Measurements from ENCODE around the gene SIK2.
"Not testable (repeated sequence)": the region's sequence is repeated elsewhere in the genome, so short reads cannot be mapped to it uniquely, and the experiment has no call there.

SIK2 gene

DNA sequence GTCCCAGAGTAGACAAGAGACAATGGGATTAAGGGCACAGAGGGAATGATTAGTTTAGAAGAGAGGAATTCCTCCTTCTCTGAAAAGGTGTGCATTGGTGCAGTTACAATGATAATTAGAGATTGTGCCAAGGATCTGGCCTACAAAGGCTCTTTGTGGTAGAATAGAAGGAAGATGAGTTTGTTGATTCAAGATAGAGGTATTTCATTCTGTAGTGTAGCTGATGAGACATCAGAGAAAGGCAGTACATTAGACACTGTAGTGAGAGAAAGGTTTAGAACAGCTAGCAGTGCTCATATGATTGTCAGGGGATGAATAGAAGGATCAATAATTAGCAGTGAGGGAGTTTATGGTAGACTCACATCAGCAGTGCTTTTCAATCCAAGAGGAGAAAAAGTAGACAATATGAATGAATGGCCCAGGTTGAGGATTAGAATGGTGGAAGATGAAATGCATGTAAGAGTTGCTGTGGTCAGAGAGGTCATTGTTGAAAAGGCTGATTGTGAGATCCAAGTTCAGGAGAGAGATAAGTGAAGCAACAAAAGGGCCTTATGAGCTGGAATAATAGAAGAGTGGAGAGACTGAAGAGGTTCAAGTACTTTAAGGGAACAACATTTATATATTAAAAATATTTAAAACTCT is 28.9 kb downstream of the SIK2 start:
- no peak for DNase-seq

DNA sequence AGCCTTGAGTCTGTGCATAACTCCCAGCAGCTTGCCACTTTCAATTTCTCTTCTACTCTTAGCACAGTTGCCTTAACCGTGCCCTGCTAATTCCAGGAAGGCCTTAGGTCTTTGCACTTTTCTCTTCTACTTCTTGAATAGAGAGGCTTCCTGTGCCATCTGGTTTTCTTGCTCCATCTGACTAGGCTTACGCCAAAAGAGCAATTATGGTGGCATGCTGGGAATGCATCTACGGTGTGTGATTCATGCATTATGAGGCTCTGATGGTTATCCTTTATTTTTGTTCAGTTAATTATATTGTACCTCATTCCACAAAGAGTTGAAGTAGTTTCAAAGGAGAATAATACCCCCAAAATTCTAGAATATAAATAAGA is 29.4 kb downstream of the SIK2 start:
- DNase-seq: no peak

DNA sequence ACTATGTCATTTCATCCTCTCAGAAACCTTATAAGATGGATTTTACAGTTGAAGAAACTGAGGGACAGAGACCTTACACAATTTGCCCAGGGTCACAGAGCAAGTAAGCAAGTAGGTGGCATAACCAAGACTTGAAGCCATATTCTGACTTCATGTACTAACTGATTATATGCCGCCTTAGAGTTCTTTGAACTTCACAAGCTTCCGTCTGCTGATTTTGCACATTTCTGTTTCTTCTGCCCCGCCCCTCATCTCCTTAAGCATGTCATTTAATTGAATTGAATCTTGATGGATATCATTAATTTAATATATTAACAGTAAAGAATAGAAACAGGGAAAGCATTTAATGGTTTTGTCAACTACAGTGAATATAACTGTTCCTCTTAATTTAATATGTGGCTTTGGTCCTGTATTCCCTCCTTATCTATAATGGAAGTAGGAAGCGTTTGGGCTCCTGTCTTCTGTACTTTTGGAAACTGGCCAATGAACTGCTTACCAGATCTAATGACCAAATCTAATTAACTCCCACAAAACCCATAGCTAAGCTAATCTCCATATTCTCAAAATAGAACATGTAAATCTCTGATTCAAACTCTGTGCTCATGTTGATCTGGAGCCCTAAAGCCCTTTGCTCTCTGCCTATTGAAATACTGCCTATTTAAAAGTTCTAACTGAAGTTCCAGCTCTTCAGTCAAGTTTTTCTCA is 30.4 kb downstream of the SIK2 start:
- no peak for DNase-seq

DNA sequence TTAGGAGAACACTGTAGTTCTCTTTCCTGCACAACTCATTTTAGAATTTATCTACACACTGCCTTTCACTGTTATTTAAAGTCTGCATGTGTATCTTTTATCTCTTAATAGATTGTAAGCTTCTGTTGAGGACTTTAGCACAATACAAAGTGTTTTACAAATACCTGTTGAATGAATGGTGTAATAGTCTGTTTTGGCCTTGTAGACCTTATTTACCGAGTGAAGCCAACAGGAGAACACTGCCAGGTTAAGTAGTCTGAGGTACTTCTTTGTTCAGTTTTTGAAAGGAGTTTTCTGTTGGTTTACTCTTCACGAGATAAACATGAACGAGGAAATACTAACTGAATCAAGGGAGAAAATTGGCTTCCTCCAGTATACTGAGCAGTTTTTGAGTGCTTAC is 31.0 kb downstream of the SIK2 start:
- no peak for DNase-seq

DNA sequence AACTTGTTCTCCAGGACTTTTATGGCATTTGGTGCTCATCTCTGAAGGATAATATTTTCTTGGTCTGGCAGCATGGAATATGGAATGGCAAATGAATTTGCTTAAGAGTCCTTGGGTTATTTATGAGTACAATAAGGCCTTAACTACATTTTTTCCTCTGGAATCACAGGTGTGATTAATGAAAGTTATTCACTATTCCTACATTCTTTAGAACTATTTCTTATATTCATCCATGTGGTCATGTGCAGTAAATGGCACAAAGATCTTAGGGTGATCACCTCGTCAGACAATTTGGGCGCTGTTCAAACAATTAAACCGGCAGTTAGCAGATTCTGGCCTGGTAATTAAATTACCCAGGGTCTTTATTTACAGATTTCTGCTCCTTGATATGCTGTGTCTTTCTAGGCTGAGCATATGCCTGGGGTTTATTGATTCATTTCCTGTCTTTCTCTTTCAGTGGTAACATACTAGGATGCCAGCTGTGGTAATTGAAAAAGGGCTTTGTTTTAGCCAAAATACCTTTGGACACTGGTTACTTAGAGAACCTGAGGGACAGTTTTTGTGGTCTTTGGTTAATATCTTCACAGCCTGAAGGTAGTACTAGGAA is 31.6 kb downstream of the SIK2 start:
- DNase-seq: no peak

DNA sequence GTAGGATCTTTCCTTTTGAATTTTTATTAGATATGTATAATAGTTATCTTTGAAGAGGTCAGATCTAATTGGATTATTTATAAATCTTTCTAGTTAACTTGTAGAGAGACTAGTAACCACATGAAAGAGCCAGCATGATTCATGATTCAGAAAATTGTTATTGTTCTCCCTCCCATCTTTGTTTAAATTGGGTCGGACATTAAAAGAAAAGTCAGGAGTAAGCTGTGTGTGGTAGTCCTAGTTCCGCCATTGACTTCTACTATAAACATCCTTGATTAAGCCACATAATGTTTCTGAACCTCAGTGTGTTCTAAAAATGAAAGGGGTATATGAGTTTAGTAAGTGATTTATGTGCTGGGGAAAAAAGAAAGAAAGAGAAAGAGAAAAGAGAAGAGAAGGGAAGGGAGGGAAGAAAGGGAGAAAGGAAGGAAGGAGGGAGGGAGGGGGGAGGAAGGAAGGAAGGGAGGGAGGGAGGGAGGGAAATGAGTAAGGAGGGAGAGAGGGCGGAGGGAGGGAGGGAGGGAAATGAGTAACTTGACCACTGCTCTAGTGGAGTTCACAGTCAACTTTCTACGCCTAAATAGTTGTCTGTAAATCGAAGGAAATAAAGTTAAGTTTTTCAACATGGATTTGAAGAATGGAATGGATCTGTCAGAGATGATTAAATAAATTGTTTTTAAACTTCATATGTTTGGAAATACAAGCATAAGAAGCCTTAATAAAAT is 32.9 kb downstream of the SIK2 start:
- no peak for DNase-seq

DNA sequence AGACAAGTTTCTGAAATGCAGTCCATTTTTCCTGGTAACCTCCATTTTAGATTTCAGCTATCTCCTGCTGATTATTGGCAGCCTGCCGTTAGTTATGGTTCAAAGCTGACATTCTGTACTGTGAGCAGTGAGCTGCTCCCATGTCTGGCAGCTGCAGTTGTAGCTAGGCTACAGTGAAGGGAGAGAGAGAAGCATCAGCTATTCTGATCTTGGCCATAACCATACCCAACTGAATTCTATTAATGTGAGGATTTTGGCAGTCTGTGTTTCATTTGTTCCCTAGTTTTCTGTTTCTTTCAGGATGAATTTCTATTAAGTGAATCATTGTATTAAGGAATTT is 33.4 kb downstream of the SIK2 start:
- no peak for DNase-seq

DNA sequence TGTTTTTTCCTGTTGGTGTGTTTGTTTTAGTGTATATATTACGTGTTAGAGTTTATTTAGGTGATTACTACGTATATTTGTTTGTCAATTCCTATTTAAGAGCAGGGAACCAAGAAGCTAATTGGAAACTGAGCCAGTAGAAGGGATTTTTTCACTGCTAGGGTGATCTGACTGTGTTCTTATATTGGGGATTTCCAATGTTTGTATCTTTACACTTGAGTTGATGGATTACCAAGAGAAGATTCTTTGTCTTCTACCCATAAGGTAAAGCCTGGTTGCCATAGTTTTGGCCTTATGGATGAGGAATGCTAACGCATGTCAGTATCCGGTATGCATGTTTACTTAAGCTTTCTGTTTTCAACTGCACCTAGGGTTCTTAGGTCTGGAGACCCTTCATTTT is 35.6 kb downstream of the SIK2 start:
- no peak for DNase-seq

DNA sequence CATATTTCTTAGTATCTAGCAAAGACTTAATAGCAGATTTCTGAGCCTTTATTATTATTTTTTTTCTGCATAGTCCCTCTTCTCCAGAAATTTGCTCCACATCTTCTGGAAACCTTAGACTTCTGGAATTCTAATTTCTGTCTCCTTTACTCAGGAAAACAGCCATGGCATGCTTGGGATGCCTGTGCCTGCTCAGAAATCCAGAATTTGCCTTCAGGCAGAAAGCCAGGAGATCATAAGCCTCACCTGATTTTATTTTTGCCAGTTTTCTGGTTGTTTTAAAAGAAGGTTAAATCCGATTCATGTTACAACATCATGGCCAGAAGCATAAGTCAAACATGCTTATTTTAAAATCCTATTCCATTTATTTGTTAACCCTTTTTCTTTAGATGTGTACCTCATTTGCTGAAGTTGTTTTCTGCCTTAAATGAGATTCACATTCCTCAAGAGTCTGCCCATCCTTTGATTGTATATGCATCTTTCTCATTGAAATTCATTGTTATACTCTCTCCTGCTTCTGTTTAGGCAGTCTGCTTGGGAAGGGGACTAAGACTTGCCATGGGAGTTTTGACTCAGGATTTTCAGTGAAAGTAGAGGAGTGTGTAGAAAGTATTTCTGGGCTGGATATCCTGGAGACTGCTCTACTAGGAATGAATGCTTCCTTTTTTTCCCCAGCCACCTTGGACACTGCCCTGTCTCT is 37.1 kb downstream of the SIK2 start:
- DNase-seq: no peak

DNA sequence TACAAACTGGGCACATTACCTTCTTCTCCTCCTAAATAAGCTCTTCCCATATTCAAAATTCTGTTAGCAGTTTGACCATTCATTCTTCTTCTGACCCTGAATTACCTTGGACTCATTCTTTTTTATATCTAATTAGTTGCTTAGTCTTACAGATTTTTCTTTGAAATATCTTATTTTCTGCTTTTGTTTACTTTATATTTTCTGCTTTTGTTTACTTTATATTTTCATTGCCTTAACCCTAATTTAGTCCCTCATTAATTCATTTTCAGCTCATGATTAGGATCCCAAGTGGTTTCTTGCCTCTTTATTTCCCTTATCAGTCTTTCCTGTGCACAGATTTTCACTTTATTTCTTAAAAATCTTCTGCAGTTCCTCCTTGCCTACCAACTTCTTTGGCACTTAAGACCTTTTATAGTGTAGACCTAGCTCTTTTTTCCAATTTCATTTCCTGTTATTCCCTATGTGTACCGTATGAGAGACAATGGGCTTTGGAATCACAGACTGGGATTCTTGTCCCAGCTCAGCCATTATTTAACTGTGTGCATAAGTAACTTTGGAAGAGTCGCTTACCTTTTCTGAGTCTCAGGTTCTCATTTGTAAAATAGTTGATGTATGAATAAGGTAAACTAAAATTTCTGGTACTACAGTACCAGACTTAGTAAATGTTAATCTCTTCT is 39.2 kb downstream of the SIK2 start:
- no peak for DNase-seq

DNA sequence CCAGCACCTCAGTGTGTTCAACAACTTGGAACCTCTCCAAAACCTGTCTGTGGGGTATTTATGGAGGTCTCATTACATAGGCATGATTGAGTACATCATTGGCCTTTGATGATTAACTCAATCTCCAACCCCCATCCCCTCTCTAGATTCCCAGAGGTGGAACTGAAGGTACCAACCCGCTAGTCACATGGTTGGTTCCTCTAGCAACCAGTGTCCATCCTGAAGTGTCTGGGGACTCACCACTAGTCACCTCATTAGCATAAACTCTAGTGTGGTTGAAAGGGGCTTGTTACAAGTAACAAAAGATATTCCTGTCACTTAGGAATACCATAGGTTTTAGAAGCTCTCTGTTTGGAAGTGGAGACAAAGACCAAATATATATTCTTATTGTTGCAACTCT is 40.3 kb downstream of the SIK2 start:
- no peak for DNase-seq

DNA sequence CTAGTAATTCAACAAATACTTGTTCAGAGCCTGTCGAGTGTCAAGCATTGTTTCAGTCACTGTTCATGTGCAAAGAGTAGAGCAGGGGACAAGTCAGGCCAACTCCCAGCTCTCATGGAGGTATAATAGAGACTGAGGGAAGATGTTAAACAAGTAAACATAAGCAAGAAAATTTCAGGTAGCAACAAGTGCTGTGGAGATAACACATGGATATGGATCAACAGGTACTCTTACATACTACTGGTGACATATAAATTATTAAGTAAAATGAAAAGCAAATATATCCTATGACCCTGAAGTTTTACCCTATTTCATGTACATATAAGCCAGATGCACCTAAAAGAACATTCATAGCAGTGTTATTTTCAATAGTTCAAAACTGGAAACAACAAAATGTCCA is 42.7 kb downstream of the SIK2 start:
- DNase-seq: no peak

DNA sequence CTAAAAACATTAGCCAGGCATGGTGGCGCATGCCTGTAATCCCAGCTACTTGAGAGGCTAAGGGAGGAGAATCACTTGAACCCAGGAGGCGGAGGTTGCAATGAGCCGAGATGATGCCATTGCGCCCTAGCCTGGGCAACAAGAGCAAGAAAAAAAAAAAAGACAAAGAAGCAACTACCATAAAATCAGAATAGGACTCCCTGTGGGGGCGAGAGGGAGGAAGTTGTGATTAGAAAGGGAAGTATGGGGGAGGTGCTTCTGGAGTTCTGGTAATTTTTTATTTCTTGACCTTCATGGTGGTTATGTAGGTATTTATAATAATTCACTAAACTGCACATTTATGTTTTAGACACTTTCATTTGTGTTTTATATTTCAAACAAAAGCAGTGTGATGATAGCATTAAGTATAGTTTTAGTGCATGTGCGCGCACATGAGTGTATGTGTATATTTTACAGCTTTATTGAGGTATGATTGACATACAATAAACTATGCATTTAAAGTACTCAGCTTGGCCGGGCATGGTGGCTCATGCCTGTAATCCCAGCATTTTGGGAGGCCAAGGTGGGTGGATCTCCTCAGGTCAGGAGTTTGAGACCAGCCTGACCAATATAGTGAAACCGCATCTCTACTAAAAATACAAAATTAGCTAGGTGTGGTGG is 43.5 kb downstream of the SIK2 start:
- DNase-seq: no peak

DNA sequence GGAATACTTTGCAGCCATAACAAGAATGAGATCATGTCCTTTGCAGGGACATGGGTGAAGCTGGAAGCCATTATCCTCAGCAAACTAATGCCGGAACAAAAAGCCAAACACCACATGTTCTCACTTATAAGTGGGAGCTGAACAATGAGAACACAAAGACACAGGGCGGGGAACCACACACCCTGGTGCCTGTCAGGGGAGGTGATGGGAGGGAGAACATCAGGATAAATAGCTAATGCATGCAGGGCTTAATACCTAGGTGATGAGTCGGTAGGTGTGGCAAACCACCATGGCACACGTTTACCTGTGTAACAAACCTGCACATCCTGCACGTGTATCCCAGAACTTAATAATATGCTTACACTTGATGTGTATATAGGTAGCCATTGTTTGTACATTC is 49.1 kb downstream of the SIK2 start:
- DNase-seq: not testable (repeated sequence)

DNA sequence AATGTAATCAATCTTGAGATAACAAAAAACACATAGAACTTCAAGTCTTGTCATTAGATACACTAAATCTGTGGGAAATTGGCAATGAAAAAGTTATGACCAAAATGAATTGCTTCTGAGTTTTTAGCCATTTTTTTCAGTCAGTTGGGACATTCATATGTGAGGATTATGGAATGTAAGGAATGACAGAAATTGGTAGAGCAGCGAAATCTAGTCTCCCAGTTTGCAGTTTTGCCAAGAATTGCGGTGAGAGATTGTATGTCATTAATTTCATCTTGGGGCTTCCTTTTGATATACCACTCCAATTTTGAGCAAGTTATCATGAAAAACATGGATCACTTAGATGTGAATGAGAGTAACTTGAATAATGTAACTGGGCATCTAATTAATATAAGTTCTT is 49.9 kb downstream of the SIK2 start:
- DNase-seq: no peak

DNA sequence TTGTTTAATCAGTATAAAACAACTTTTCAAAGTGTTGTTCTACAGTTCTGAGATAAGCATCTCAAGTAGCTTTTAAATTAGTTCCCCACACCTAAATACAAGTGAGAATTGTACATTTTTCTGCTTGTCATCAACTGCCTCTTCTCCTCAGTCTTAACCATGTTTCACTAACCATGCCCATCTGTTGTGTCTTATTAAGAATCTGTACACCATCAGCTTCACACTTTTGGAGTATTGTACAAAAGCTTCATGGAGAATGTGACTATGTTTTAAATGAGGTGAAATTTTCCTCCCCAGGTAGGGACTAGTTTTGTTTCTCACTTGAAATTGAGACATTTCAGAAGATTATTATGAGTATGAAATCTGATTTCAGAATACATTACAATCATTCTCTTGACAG is 52.4 kb downstream of the SIK2 start:
- DNase-seq: no peak

DNA sequence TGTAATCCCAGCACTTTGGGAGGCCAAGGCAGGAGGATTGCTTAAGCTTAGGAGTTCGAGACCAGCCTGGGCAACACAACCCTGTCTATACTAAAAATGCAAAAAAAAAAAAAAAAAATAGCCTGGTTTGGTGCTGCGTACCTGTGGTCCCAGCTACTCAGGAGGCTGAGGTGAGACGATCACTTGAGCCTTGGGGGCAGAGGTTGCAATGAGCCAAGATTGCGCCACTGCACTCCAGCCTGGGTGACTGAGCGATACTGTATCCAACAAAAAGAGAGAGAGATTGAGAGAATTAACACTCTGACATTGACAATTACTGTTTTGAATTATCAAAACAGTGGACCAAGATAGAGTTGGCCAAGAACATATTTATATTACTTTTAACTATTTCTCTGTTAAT is 53.7 kb downstream of the SIK2 start:
- DNase-seq: no peak

DNA sequence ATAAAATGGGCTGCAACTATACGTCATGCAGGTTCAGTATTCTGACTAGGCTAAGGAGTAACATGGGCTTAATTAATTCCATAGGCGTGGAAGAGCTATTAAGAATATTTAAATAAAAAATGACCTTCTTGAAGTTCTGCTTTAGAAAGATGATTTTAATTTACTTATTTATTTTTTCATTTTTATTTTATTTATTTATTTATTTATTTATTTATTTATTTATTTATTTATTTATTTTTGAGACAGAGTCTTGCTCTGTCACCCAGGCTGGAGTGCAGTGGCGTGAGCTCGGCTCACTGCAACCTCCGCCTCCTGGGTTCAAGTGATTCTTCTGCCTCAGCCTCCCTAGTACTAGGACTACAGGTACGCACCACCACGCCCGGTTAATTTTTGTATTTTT is 55.7 kb downstream of the SIK2 start:
- DNase-seq: not testable (repeated sequence)

DNA sequence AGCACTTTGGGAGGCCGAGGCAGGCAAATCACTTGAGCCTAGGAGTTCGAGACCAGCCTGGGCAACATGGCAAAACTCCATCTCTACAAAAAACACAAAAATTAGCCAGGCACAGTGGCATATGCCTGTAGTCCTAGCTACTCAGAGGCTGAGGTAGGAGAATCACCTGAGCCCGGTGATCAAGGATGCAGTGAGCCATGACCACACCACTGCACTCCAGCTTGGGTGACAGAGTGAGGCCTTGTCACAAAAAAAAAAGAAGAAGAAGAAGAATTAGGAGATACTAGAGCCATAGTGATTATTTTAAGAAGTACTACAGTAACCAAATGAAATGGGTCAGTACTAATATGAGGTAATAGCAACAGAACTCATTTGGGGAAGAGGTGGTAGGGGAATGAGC is 56.2 kb downstream of the SIK2 start:
- not testable (repeated sequence) for DNase-seq

DNA sequence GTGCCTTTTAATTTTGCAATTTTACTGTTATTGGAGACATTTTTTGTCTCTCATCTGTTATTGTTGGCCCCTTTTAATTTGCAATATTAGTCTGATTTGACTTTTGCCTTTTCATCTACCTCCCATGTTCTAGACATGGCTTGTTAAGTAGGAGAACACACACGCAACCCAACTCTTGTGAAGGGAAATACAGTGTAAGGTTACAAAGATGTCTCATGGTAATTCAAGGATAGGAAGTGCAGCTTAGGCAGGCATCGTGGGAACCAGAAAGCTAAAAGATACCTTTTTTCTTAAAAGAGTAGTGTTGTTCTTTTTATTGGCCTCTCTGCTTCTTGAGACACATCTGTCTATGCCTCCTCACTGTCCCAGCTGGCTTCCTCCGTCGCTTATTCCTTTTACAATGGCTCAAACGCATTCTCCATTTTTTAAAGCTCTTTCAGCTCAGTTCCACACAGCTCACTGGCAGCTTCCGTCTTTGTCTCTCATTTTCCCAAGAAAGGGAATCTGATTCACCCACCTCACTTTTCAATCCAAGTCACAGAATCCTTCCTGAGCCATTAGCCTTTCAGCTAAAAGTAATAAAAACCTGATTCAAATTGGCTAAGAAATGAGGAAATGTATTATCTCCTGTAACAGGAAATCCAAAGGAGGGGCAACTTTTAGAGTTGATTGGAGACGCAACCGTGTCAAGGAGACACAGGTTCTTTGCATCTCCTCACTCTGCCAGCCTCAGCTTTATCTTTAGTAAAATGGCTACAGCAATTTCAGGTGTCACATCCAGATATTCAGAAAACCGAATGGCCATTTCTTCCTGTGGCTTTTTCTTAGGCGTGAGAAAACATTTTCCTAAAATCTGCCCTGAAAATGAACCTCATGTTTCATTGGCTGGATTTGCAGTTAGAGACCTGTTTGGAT is 57.2 kb downstream of the SIK2 start:
- DNase-seq: no peak

DNA sequence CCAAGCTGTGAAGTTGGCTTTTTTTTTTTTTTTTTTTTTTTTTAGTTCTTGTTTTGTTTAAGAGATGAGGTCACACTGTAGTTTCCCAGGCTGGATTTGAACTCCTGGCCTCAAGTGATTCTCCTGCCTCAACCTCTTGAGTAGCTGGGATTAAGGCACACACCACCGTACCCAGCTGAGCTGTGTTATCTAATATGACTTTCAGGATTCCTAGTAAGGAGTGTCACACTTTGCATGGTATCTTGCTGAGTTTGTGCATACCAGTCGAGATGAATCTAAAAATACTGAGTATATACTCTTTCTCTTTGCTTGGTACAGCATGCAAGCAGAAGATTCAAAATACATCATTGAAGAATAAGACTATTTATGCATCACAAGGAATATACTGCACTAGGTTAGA is 58.6 kb downstream of the SIK2 start:
- no peak for DNase-seq
